CD14-positive monocyte (primary cell): ENCODE data around the gene LY86. TPM values are rescaled to one million over a fixed set of nuclear protein-coding genes. Genes with fewer than 3 reads are reported as not detected.

Experiments
- DNase-seq, 3 donors: peaks; one replicate each; pipeline ENCODE4 v3.0.0-alpha.2; 2011 to 2022
- H2AFZ ChIP-seq: 2 replicates; pipeline ENCODE4 v1.6.0; 2012; ENCODE audit warnings: mild to moderate bottlenecking, low read depth, low read length, inconsistent platforms; ENCODE audit not compliant: insufficient read depth, poor library complexity, severe bottlenecking
- H3K27ac ChIP-seq, 2 donors: 1 replicate in 1 of 2; 2 replicates in 1 of 2; pipeline ENCODE4 v1.5.1; 2012 to 2013; ENCODE audit warnings: low read length in 2 of 2, control low read depth in 1 of 2, inconsistent platforms in 1 of 2, low read depth in 1 of 2, mild to moderate bottlenecking in 1 of 2
- H3K27me3 ChIP-seq, 2 donors: one replicate each; pipeline versions ENCODE4 v1.6.0 to v1.6.1; 2011 to 2013; ENCODE audit warnings: low read length in 2 of 2; ENCODE audit not compliant: control insufficient read depth in 2 of 2, insufficient read depth in 2 of 2
- H3K36me3 ChIP-seq, 2 donors: replicated peaks in 1 of 2; 1 replicate in 1 of 2; 2 replicates in 1 of 2; pipeline versions ENCODE4 v1.5.1 to v1.6.1; 2012 to 2013; ENCODE audit warnings: low read length in 2 of 2, control low read depth in 1 of 2, inconsistent platforms in 1 of 2, mild to moderate bottlenecking in 1 of 2; ENCODE audit not compliant: insufficient read depth in 2 of 2, control insufficient read depth in 1 of 2
- H3K4me1 ChIP-seq, 2 donors: 1 replicate in 1 of 2; 2 replicates in 1 of 2; pipeline versions ENCODE4 v1.5.1 to v1.6.1; 2012 to 2013; ENCODE audit warnings: low read length in 2 of 2, control low read depth in 1 of 2, inconsistent platforms in 1 of 2, mild to moderate bottlenecking in 1 of 2, moderate library complexity in 1 of 2; ENCODE audit not compliant: insufficient read depth in 2 of 2, control insufficient read depth in 1 of 2
- H3K4me2 ChIP-seq: replicated peaks from 2 replicates; pipeline ENCODE3; 2012; ENCODE audit warnings: low read length, moderate library complexity, mild to moderate bottlenecking; ENCODE audit not compliant: poor library complexity, severe bottlenecking; ENCODE audit errors: extremely low read depth
- H3K4me3 ChIP-seq, 3 experiments: fragments of 200-600 bp in 1 of 3; sonication (generic) in 1 of 3; replicated peaks in 1 of 3; 1 replicate in 2 of 3; 2 replicates in 1 of 3; pipeline ENCODE4 v1.5.1; 2011 to 2013; ENCODE audit warnings: low read length in 3 of 3, mild to moderate bottlenecking in 3 of 3, control low read depth in 2 of 3, low read depth in 2 of 3, inconsistent platforms in 1 of 3, moderate library complexity in 1 of 3
- H3K79me2 ChIP-seq: 2 replicates; pipeline ENCODE4 v1.6.0; 2012; ENCODE audit warnings: mild to moderate bottlenecking, control low read depth, inconsistent platforms, low read length, moderate library complexity; ENCODE audit not compliant: insufficient read depth
- H3K9ac ChIP-seq: 2 replicates; pipeline ENCODE4 v1.6.0; 2017; ENCODE audit warnings: low read length, mild to moderate bottlenecking; ENCODE audit not compliant: insufficient read depth, poor library complexity, severe bottlenecking
- H3K9me3 ChIP-seq, 2 donors: replicated peaks in 1 of 2; 1 replicate in 1 of 2; 2 replicates in 1 of 2; pipeline versions ENCODE4 v1.5.1 to v1.6.1; 2012 to 2013; ENCODE audit warnings: low read length in 2 of 2, control low read depth in 1 of 2; ENCODE audit not compliant: control insufficient read depth in 1 of 2, insufficient read depth in 1 of 2
- H4K20me1 ChIP-seq: 2 replicates; pipeline ENCODE4 v1.6.0; 2012; ENCODE audit warnings: mild to moderate bottlenecking, low read length, control low read depth, moderate library complexity; ENCODE audit not compliant: insufficient read depth
- H3K27ac Mint-ChIP-seq, 7 donors: one replicate each; pipeline ENCODE4 v1.8.0; 2020; ENCODE audit warnings: mild to moderate bottlenecking in 7 of 7, mixed read lengths in 7 of 7, moderate library complexity in 6 of 7, inconsistent platforms in 2 of 7
- H3K27me3 Mint-ChIP-seq, 3 donors: one replicate each; pipeline ENCODE4 v1.8.0; 2021 to 2022; ENCODE audit warnings: low read depth in 3 of 3, mild to moderate bottlenecking in 3 of 3, mixed read lengths in 3 of 3, moderate library complexity in 3 of 3, inconsistent platforms in 1 of 3
- H3K36me3 Mint-ChIP-seq, 2 donors: one replicate each; pipeline ENCODE4 v1.8.0; 2020; ENCODE audit warnings: mixed read lengths in 2 of 2, inconsistent platforms in 1 of 2, mild to moderate bottlenecking in 1 of 2
- H3K4me1 Mint-ChIP-seq: one replicate; pipeline ENCODE4 v1.8.0; 2020; ENCODE audit warnings: mild to moderate bottlenecking, mixed read lengths
- H3K4me3 Mint-ChIP-seq, 2 donors: one replicate each; pipeline ENCODE4 v1.8.0; 2020; ENCODE audit warnings: mild to moderate bottlenecking in 2 of 2, mixed read lengths in 2 of 2, moderate library complexity in 1 of 2
- H3K9me3 Mint-ChIP-seq, 7 donors: one replicate each; pipeline ENCODE4 v1.8.0; 2020 to 2022; ENCODE audit warnings: mixed read lengths in 7 of 7, mild to moderate bottlenecking in 6 of 7, moderate library complexity in 6 of 7, inconsistent platforms in 2 of 7
- WGBS: methylation state at CpG from one replicate; pipeline ENCODE4 v1.1.5; 2013; ENCODE audit warnings: missing lambda C conversion rate; ENCODE audit not compliant: insufficient coverage; 5-methylcytosine and 5-hydroxymethylcytosine counted together
- intact Hi-C, 2 donors: fragments of 100-400 bp; cut with micrococcal nuclease; formaldehyde crosslinking; loops; one replicate each; pipeline versions ENCODE4 v1.15.0 to v1.15.1; 2023
- polyA plus RNA-seq, 3 donors: library from polyadenylated mRNA; depleted of rRNA in 1 of 3; unstranded in 2 of 3; stranded (reverse) in 1 of 3; fragments of 300-500 nt in 2 of 3; fragments of >200 nt in 1 of 3; fragmentation: Illumina TruSeq in 2 of 3; gene quantifications; 1 replicate in 2 of 3; 2 replicates in 1 of 3; pipeline ENCODE4 v1.2.3, GENCODE V29; 2012 to 2021
- TF ChIP-seq, protein P1 (sequence below): fragments of 200-600 bp; IDR thresholded peaks from one replicate; pipeline ENCODE4 v1.8.0; 2022; ENCODE audit warnings: antibody characterized with exemption, mild to moderate bottlenecking

The LY86 gene
- polyA plus RNA-seq, 3 donors, result 166 to 609 (median 454) TPM

- H3K4me2 ChIP-seq, result no peak overlapping the region
- TF ChIP-seq, protein P1, sequence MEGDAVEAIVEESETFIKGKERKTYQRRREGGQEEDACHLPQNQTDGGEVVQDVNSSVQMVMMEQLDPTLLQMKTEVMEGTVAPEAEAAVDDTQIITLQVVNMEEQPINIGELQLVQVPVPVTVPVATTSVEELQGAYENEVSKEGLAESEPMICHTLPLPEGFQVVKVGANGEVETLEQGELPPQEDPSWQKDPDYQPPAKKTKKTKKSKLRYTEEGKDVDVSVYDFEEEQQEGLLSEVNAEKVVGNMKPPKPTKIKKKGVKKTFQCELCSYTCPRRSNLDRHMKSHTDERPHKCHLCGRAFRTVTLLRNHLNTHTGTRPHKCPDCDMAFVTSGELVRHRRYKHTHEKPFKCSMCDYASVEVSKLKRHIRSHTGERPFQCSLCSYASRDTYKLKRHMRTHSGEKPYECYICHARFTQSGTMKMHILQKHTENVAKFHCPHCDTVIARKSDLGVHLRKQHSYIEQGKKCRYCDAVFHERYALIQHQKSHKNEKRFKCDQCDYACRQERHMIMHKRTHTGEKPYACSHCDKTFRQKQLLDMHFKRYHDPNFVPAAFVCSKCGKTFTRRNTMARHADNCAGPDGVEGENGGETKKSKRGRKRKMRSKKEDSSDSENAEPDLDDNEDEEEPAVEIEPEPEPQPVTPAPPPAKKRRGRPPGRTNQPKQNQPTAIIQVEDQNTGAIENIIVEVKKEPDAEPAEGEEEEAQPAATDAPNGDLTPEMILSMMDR, result no peak
- H3K27me3 ChIP-seq, result no peaks in the 10 kb centered on the region
- H3K27ac ChIP-seq, result peak overlapping the region in 1 of 2 donors; percentile 55
- no peak for DNase-seq
- peak overlapping the region; percentile 48 for H2AFZ ChIP-seq
- intact Hi-C loops, result loop anchor here in 1 of 2 donors (10.0 kb wide), 1 partner anchor 544 kb away; no protein-coding TSS in a partner anchor
- Mint-ChIP-seq H3K4me3 (peak overlapping the region in 1 of 2 donors; percentile 33), H3K9me3 (no peaks in the 10 kb centered on the region), H3K27me3 (peaks cover 0 to 1% (median 0%) of the 10 kb centered on the region in 3 donors), H3K27ac (peak overlapping the region in 6 of 7 donors; percentile 37 to 87 (median 79)), H3K4me1 (peaks cover 80% of the 10 kb centered on the region), H3K36me3 (peaks cover 8 to 9% of the 10 kb centered on the region in 2 donors)
- peaks cover 69 to 86% of the 10 kb centered on the region in 2 donors for H3K4me1 ChIP-seq
- H3K9me3 ChIP-seq, result no peaks in the 10 kb centered on the region
- 56% methylated on average over 2 of the region's 13 CpGs for WGBS
- H3K36me3 ChIP-seq, result no peaks in the 10 kb centered on the region
- H3K4me3 ChIP-seq, result no peak overlapping the region
- H4K20me1 ChIP-seq, result no peaks in the 10 kb centered on the region
- H3K79me2 ChIP-seq, result no peaks in the 10 kb centered on the region
- H3K9ac ChIP-seq, result no peak overlapping the region
Observed at GRCh38 chr6:6700407-6701270, 112.1 kb downstream of the LY86 start.

DNA sequence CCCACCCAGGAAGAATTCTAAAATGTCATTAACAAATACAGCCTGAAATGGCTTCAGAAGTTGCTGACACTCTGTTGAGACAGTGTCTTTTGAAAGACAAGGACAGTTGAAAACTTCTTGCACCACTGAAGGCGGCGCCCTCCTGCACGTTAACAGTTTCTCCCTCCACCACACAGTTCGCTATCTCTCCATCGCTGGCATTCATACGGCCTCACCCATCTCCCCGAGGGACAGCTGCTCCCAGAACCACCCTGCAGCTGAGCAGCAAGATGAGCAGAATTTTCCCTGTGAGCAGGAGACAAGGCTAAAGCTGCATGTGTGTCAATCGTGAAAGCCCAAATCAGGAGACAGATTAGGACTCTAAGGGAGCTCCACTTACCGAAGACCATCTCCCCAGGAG, 113.3 kb downstream of the LY86 start:
- TF ChIP-seq, protein P1, result no peak
- no peak overlapping the region for H3K4me2 ChIP-seq
- no peaks in the 10 kb centered on the region for H3K9me3 ChIP-seq
- H3K36me3 ChIP-seq, result no peaks in the 10 kb centered on the region
- no peaks in the 10 kb centered on the region for H3K79me2 ChIP-seq
- no peaks in the 10 kb centered on the region for H3K27me3 ChIP-seq
- 16% methylated on average over 7 of the region's 9 CpGs for WGBS
- DNase-seq, result no peak
- intact Hi-C loops, result loop anchor here in 1 of 2 donors (10.0 kb wide), 1 partner anchor 543 kb away; no protein-coding TSS in a partner anchor
- Mint-ChIP-seq H3K9me3 (no peaks in the 10 kb centered on the region), H3K36me3 (peaks cover 9 to 13% of the 10 kb centered on the region in 2 donors), H3K4me1 (peaks cover 78% of the 10 kb centered on the region), H3K27me3 (peaks cover 0 to 2% (median 1%) of the 10 kb centered on the region in 3 donors), H3K27ac (peak overlapping the region in 3 of 7 donors; percentile 19 to 48 (median 37)), H3K4me3 (peak overlapping the region in 1 of 2 donors; percentile 18)
- no peak overlapping the region for H3K4me3 ChIP-seq
- H2AFZ ChIP-seq, result peak overlapping the region; percentile 56
- peak overlapping the region in 1 of 2 donors; percentile 16 for H3K27ac ChIP-seq
- H3K4me1 ChIP-seq, result peaks cover 69 to 86% of the 10 kb centered on the region in 2 donors
- no peaks in the 10 kb centered on the region for H4K20me1 ChIP-seq
- no peak overlapping the region for H3K9ac ChIP-seq
